ENCODE results near the gene SLC6A13.

The SLC6A13 gene

GRCh38 chr12:176321-177181, 86.1 kb downstream of the SLC6A13 start:
- DNase-seq, result no peak

- no peak for DNase-seq
These were observed 86.9 kb downstream of the SLC6A13 start for GRCh38 chr12:175759-176158.

- DNase-seq, result peak in 1 of 2 experiments; percentile 24
These were observed 87.4 kb downstream of the SLC6A13 start for GRCh38 chr12:175250-175649.

GRCh38 chr12:174596-174995, 88.0 kb downstream of the SLC6A13 start:
- no peak for DNase-seq

GRCh38 chr12:174124-174523, 88.5 kb downstream of the SLC6A13 start:
- DNase-seq, result no peak

- no peak for DNase-seq
These were observed 89.9 kb downstream of the SLC6A13 start for GRCh38 chr12:172732-173161.

GRCh38 chr12:171743-172676, 90.6 kb downstream of the SLC6A13 start:
- no peak for DNase-seq

GRCh38 chr12:171276-171675, 91.4 kb downstream of the SLC6A13 start:
- no peak for DNase-seq
